ENCODE data around the gene SETD1A.

SETD1A gene

DNA sequence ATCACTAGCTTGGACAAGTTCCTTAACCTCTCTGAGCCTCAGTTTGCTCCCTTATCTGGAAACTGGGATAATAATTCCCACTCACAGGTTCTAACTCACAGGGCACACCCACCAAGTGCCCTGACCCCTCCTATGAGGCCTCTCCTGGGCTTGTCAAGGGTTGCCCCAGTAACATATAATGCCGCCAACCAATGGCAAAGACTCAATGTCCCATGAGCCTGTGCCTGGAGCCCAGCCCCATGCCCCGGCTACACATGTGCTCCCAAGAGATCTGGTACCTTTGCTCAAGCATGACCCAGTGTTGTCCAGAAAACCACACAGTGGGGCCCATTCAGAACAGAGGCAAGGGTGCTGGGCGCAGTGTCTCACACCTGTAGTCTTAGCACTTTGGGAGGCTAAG is 42.7 kb upstream of the SETD1A start:
- no peaks in the 10 kb centered on the region for H3K27me3 ChIP-seq (ENCODE audit: insufficient read depth, poor library complexity, severe bottlenecking)
- no peak overlapping the region for H3K27ac ChIP-seq (replicated peaks)
- DNase-seq (ENCODE audit: low read depth in 1 of 2, low spot score in 1 of 2): no peak
- TF ChIP-seq POLR2AphosphoS5 (IDR thresholded peaks at IDR 0.05; ENCODE audit: low read depth) (no peak), GABPA (IDR thresholded peaks at IDR 0.05; ENCODE audit: low read depth) (no peak), SPI1 (IDR thresholded peaks at IDR 0.05; ENCODE audit: borderline replicate concordance, low read depth) (no peak)
- TF ChIP-seq, protein P1, sequence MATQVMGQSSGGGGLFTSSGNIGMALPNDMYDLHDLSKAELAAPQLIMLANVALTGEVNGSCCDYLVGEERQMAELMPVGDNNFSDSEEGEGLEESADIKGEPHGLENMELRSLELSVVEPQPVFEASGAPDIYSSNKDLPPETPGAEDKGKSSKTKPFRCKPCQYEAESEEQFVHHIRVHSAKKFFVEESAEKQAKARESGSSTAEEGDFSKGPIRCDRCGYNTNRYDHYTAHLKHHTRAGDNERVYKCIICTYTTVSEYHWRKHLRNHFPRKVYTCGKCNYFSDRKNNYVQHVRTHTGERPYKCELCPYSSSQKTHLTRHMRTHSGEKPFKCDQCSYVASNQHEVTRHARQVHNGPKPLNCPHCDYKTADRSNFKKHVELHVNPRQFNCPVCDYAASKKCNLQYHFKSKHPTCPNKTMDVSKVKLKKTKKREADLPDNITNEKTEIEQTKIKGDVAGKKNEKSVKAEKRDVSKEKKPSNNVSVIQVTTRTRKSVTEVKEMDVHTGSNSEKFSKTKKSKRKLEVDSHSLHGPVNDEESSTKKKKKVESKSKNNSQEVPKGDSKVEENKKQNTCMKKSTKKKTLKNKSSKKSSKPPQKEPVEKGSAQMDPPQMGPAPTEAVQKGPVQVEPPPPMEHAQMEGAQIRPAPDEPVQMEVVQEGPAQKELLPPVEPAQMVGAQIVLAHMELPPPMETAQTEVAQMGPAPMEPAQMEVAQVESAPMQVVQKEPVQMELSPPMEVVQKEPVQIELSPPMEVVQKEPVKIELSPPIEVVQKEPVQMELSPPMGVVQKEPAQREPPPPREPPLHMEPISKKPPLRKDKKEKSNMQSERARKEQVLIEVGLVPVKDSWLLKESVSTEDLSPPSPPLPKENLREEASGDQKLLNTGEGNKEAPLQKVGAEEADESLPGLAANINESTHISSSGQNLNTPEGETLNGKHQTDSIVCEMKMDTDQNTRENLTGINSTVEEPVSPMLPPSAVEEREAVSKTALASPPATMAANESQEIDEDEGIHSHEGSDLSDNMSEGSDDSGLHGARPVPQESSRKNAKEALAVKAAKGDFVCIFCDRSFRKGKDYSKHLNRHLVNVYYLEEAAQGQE (IDR thresholded peaks at IDR 0.05; ENCODE audit: insufficient replicate concordance, low read depth): no peak
- TF ChIP-seq, protein P2, sequence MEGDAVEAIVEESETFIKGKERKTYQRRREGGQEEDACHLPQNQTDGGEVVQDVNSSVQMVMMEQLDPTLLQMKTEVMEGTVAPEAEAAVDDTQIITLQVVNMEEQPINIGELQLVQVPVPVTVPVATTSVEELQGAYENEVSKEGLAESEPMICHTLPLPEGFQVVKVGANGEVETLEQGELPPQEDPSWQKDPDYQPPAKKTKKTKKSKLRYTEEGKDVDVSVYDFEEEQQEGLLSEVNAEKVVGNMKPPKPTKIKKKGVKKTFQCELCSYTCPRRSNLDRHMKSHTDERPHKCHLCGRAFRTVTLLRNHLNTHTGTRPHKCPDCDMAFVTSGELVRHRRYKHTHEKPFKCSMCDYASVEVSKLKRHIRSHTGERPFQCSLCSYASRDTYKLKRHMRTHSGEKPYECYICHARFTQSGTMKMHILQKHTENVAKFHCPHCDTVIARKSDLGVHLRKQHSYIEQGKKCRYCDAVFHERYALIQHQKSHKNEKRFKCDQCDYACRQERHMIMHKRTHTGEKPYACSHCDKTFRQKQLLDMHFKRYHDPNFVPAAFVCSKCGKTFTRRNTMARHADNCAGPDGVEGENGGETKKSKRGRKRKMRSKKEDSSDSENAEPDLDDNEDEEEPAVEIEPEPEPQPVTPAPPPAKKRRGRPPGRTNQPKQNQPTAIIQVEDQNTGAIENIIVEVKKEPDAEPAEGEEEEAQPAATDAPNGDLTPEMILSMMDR (IDR thresholded peaks at IDR 0.05; ENCODE audit: insufficient read depth, low read length): no peak
- H3K4me3 ChIP-seq (replicated peaks; ENCODE audit: insufficient read depth, low read length): no peak overlapping the region

DNA sequence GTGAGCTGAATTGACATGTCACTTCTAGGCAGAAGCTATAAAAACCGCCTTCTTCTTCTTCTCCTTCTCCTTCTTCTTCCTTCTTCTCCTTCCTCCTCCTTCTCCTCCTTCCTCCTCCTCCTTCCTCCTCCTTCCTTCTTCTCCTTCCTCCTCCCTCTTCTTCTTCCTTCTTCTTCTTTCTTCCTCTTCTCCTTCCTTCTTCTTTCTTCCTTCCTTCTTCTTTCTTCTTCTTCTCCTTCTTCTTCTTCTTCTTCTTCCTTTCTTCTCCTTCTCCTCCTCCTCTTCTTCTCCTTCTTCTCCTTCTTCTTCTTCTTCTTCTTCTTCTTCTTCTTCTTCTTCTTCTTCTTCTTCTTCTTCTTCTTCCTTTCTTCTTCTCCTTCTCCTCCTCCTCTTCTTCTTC is 38.9 kb upstream of the SETD1A start:
- no peak for DNase-seq (ENCODE audit: low read depth in 1 of 2, low spot score in 1 of 2)
- TF ChIP-seq, protein P1 (IDR thresholded peaks at IDR 0.05; ENCODE audit: insufficient replicate concordance, low read depth): no peak
- TF ChIP-seq SPI1 (IDR thresholded peaks at IDR 0.05; ENCODE audit: borderline replicate concordance, low read depth) (no peak), GABPA (IDR thresholded peaks at IDR 0.05; ENCODE audit: low read depth) (no peak), POLR2AphosphoS5 (IDR thresholded peaks at IDR 0.05; ENCODE audit: low read depth) (no peak)
- TF ChIP-seq, protein P2 (IDR thresholded peaks at IDR 0.05; ENCODE audit: insufficient read depth, low read length): no peak
- Histone ChIP-seq H3K27ac (replicated peaks) (no peak overlapping the region), H3K27me3 (ENCODE audit: insufficient read depth, poor library complexity, severe bottlenecking) (no peaks in the 10 kb centered on the region), H3K4me3 (replicated peaks; ENCODE audit: insufficient read depth, low read length) (no peak overlapping the region)

DNA sequence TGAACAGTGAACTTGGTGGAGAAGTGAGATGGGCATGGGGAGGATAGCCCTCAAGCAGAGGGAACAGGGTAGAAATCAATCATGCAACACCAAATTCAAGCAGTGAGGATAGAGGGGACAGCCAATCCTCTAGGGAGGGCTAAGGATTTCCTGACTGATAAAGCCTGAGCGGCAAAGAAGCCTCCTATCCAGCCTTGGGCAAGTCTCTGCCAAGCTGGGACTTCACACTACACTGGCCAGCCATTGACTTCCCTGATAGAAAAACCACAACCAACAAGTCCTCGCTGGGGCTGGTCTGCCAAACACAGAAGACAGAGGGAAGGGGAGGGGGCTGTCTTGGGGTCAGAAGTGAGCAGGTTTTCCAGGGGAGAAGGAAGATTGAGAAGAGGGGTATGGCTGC is 36.7 kb upstream of the SETD1A start:
- DNase-seq (ENCODE audit: low read depth in 1 of 2, low spot score in 1 of 2): no peak
- Histone ChIP-seq H3K27ac (replicated peaks) (no peak overlapping the region), H3K27me3 (ENCODE audit: insufficient read depth, poor library complexity, severe bottlenecking) (no peaks in the 10 kb centered on the region), H3K4me3 (replicated peaks; ENCODE audit: insufficient read depth, low read length) (no peak overlapping the region)
- no peak for TF ChIP-seq POLR2AphosphoS5 (IDR thresholded peaks at IDR 0.05; ENCODE audit: low read depth)
- TF ChIP-seq, protein P1 (IDR thresholded peaks at IDR 0.05; ENCODE audit: insufficient replicate concordance, low read depth): no peak
- no peak for TF ChIP-seq GABPA (IDR thresholded peaks at IDR 0.05; ENCODE audit: low read depth)
- no peak for TF ChIP-seq SPI1 (IDR thresholded peaks at IDR 0.05; ENCODE audit: borderline replicate concordance, low read depth)
- TF ChIP-seq, protein P2 (IDR thresholded peaks at IDR 0.05; ENCODE audit: insufficient read depth, low read length): no peak
